GM12878 (cell line): ENCODE data around the gene TCP1. TPM values are rescaled to one million over a fixed set of nuclear protein-coding genes. Genes with fewer than 3 reads are reported as not detected.
A peak's percentile ranks its signal among the peaks of the same experiment; 100 is the strongest.

Source experiments
- ATF7 ChIP-seq: fragments of 450-650 bp; IDR thresholded peaks from 2 replicates; pipeline ENCODE4 v1.6.1; 2016; ENCODE audit warnings: low read depth, mild to moderate bottlenecking
- CBX5 ChIP-seq: sonication (generic); IDR thresholded peaks from 2 replicates; pipeline ENCODE4 v1.6.1; 2016; ENCODE audit warnings: low read depth, moderate library complexity, mild to moderate bottlenecking, inconsistent platforms
- CHD1 ChIP-seq: IDR thresholded peaks from 2 replicates; pipeline ENCODE4 v1.6.1; 2012; ENCODE audit warnings: low read depth, low read length, improper control_type of control experiment
- CHD4 ChIP-seq: fragments of 200-600 bp; sonication (generic); IDR thresholded peaks from 2 replicates; pipeline ENCODE4 v1.6.1; 2016; ENCODE audit warnings: mild to moderate bottlenecking
- CREM ChIP-seq: IDR thresholded peaks from 2 replicates; pipeline ENCODE4 v1.6.1; 2014; ENCODE audit warnings: antibody characterized with exemption, low read depth
- EP300 ChIP-seq, 2 experiments: fragments of 150-350 bp in 1 of 2; IDR thresholded peaks; 2 replicates each; pipeline ENCODE4 v1.6.1; 2011 to 2012; ENCODE audit warnings: low read depth in 2 of 2, low read length in 2 of 2, borderline replicate concordance in 1 of 2, improper control_type of control experiment in 1 of 2, inconsistent platforms in 1 of 2; ENCODE audit not compliant: control insufficient read depth in 1 of 2
- FOS ChIP-seq: IDR thresholded peaks from 3 replicates; pipeline ENCODE4 v1.6.1; 2011; ENCODE audit warnings: borderline replicate concordance; ENCODE audit not compliant: insufficient read length; ENCODE audit errors: extremely low read depth
- GATAD2B ChIP-seq: fragments of 450-650 bp; conservative IDR thresholded peaks from 2 replicates; pipeline ENCODE4 v1.6.1; 2017; ENCODE audit warnings: low read depth, mild to moderate bottlenecking, moderate library complexity
- IKZF1 ChIP-seq: fragments of 450-650 bp; conservative IDR thresholded peaks from 2 replicates; pipeline ENCODE4 v1.6.1; 2017; ENCODE audit warnings: antibody characterized with exemption, mild to moderate bottlenecking
- JUNB ChIP-seq: IDR thresholded peaks from 2 replicates; pipeline ENCODE4 v1.6.1; 2016; ENCODE audit warnings: antibody characterized with exemption, mild to moderate bottlenecking
- MTA3 ChIP-seq: IDR thresholded peaks from 2 replicates; pipeline ENCODE4 v1.6.1; 2012; ENCODE audit warnings: low read length, inconsistent platforms, borderline replicate concordance
- MYC ChIP-seq: IDR thresholded peaks from 2 replicates; pipeline ENCODE4 v1.6.1; 2011; ENCODE audit warnings: mild to moderate bottlenecking, low read length, moderate library complexity, inconsistent platforms; ENCODE audit not compliant: insufficient read depth, insufficient replicate concordance, insufficient read length, severe bottlenecking
- NBN ChIP-seq: fragments of 450-650 bp; IDR thresholded peaks from 2 replicates; pipeline ENCODE4 v1.6.1; 2016
- NRF1 ChIP-seq: conservative IDR thresholded peaks from 2 replicates; pipeline ENCODE4 v1.6.1; 2011; ENCODE audit warnings: mild to moderate bottlenecking, low read depth, low read length, improper control_type of control experiment
- PAX8 ChIP-seq: fragments of 450-650 bp; IDR thresholded peaks from 2 replicates; pipeline ENCODE4 v1.6.1; 2017; ENCODE audit warnings: mild to moderate bottlenecking, moderate library complexity
- PML ChIP-seq: IDR thresholded peaks from 2 replicates; pipeline ENCODE4 v1.6.1; 2012; ENCODE audit warnings: low read length, inconsistent platforms
- RELA ChIP-seq: fragments of 450-650 bp; IDR thresholded peaks from 2 replicates; pipeline ENCODE4 v1.8.0; 2014; ENCODE audit warnings: borderline replicate concordance; ENCODE audit not compliant: partially characterized antibody
- SMAD5 ChIP-seq: IDR thresholded peaks from 2 replicates; pipeline ENCODE4 v1.6.1; 2016; ENCODE audit warnings: antibody characterized with exemption, low read depth
- SMC3 ChIP-seq: IDR thresholded peaks from 2 replicates; pipeline ENCODE4 v1.6.1; 2011; ENCODE audit warnings: low read length, improper control_type of control experiment, borderline replicate concordance
- SREBF1 ChIP-seq: IDR thresholded peaks from 2 replicates; pipeline ENCODE4 v1.6.1; 2012; ENCODE audit warnings: mild to moderate bottlenecking, low read length
- SUPT20H ChIP-seq: IDR thresholded peaks from 2 replicates; pipeline ENCODE4 v1.6.1; 2011; ENCODE audit warnings: low read depth, mild to moderate bottlenecking, low read length, moderate library complexity, borderline replicate concordance; ENCODE audit not compliant: control insufficient read depth
- ZNF622 ChIP-seq: fragments of 450-650 bp; IDR thresholded peaks from 2 replicates; pipeline ENCODE4 v1.6.1; 2017; ENCODE audit warnings: mild to moderate bottlenecking, inconsistent platforms
- polyA plus RNA-seq, 11 experiments: library from polyadenylated mRNA; depleted of rRNA in 4 of 11; unstranded in 6 of 11; stranded (reverse) in 5 of 11; fragments of >200 nt; fragmentation: Nextera tagmentation in 4 of 11; fragmentation: Illumina TruSeq in 1 of 11; extraction: Ambion mirVana in 4 of 11; extraction: Trizol in 1 of 11; gene quantifications; 1 replicate in 1 of 11; 2 replicates in 10 of 11; pipeline versions ENCODE4 v1.2.1 to v1.2.3, GENCODE V29; 2011 to 2016; ENCODE audit warnings: inconsistent platforms in 2 of 11, missing spikeins in 2 of 11, low read depth in 1 of 11
- total RNA-seq, 4 experiments: library from RNA; depleted of rRNA in 3 of 4; stranded (reverse); fragments of >200 nt in 3 of 4; fragmentation: Illumina TruSeq in 1 of 4; extraction: Trizol in 1 of 4; gene quantifications; 2 replicates each; pipeline versions ENCODE4 v1.2.1 to v1.2.3, GENCODE V29; 2013 to 2021
- TF ChIP-seq, protein P1 (sequence below): fragments of 450-650 bp; IDR thresholded peaks from 2 replicates; pipeline ENCODE4 v1.6.1; 2018; ENCODE audit warnings: borderline replicate concordance, mild to moderate bottlenecking; ENCODE audit not compliant: partially characterized antibody
- TF ChIP-seq, protein P2 (sequence below): fragments of 450-650 bp; IDR thresholded peaks from 2 replicates; pipeline ENCODE4 v1.6.1; 2014; ENCODE audit warnings: mild to moderate bottlenecking
- TF ChIP-seq, protein P3 (sequence below): fragments of 450-650 bp; IDR thresholded peaks from 2 replicates; pipeline ENCODE4 v1.6.1; 2017; ENCODE audit warnings: low read depth, mild to moderate bottlenecking, moderate library complexity

The TCP1 gene
- total and polyA plus RNA-seq, 10 of the 15 experiments (the other 5 are each of a cell fraction or from before 2014, with no cell fraction given): 133 to 457 (median 306) TPM

DNA sequence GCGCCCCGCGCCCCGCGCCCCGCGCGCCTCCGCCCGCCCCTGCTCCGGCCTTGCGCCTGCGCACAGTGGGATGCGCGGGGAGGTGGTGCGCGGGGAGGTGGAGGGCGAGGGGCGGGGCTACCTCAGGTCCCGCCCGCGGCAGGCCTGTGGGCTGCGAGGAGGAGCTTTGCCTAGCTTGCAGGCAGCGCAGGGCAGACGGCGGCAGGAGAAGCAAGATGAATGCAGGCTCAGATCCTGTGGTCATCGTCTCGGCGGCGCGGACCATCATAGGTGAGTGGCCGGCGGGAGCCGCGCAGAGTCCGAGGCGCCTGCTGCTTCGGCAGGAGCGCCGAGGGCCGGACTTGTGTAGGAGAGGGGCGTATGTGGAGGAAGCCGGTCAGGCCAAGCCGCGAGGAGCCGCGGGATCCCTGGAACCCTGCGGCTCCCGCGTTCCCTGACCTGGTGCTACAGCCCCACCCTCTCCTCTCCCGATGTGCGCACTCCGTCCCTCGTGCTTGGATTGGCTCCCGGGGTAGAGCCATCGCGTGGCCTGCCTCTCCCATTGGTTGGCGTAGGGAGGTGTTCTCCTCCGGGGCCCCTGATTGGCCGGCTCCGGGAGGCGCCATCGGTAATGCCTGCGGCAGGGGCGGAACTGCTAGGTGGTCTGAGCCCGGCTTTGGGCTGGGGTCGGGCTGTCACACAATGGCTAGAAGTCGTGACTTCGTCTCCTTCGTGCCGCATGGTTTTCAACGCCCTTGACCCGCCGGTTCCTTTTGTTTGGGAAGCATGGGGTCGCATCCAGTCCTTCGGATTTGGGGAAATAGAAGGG is 27.3 kb downstream of the TCP1 start, which contains the start of gene ACAT2 (continued):
- TF ChIP-seq ATF7 (no peak; the same call in 1 of the 2 replicates), IKZF1 (peak; percentile 82), MYC (peak; percentile 57), PML (peak; percentile 65; the same call in 1 of the 2 replicates), CHD1 (peak; percentile 80; the same call in 1 of the 2 replicates), EP300 (IDR thresholded peaks at IDR 0.05; ENCODE audit: borderline replicate concordance in 1 of 2, control insufficient read depth in 1 of 2, low read depth in 2 of 2, low read length in 2 of 2) (no peak), NRF1 (peak; percentile 85), CHD4 (no peak), JUNB (no peak), FOS (peak; percentile 87), PAX8 (no peak), CBX5 (no peak), SREBF1 (no peak; the same call in 1 of the 2 replicates), GATAD2B (peak; percentile 74), SUPT20H (no peak), SMC3 (no peak), SMAD5 (no peak), MTA3 (no peak), ZNF622 (no peak), NBN (peak; percentile 64; the same call in 1 of the 2 replicates), RELA (peak; percentile 65), CREM (peak; percentile 85)
- TF ChIP-seq, protein P1, sequence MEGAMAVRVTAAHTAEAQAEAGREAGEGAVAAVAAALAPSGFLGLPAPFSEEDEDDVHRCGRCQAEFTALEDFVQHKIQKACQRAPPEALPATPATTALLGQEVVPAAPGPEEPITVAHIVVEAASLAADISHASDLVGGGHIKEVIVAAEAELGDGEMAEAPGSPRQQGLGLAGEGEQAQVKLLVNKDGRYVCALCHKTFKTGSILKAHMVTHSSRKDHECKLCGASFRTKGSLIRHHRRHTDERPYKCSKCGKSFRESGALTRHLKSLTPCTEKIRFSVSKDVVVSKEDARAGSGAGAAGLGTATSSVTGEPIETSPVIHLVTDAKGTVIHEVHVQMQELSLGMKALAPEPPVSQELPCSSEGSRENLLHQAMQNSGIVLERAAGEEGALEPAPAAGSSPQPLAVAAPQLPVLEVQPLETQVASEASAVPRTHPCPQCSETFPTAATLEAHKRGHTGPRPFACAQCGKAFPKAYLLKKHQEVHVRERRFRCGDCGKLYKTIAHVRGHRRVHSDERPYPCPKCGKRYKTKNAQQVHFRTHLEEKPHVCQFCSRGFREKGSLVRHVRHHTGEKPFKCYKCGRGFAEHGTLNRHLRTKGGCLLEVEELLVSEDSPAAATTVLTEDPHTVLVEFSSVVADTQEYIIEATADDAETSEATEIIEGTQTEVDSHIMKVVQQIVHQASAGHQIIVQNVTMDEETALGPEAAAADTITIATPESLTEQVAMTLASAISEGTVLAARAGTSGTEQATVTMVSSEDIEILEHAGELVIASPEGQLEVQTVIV: peak; percentile 83
- TF ChIP-seq, protein P2, sequence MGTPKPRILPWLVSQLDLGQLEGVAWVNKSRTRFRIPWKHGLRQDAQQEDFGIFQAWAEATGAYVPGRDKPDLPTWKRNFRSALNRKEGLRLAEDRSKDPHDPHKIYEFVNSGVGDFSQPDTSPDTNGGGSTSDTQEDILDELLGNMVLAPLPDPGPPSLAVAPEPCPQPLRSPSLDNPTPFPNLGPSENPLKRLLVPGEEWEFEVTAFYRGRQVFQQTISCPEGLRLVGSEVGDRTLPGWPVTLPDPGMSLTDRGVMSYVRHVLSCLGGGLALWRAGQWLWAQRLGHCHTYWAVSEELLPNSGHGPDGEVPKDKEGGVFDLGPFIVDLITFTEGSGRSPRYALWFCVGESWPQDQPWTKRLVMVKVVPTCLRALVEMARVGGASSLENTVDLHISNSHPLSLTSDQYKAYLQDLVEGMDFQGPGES: peak; percentile 87
- TF ChIP-seq, protein P3, sequence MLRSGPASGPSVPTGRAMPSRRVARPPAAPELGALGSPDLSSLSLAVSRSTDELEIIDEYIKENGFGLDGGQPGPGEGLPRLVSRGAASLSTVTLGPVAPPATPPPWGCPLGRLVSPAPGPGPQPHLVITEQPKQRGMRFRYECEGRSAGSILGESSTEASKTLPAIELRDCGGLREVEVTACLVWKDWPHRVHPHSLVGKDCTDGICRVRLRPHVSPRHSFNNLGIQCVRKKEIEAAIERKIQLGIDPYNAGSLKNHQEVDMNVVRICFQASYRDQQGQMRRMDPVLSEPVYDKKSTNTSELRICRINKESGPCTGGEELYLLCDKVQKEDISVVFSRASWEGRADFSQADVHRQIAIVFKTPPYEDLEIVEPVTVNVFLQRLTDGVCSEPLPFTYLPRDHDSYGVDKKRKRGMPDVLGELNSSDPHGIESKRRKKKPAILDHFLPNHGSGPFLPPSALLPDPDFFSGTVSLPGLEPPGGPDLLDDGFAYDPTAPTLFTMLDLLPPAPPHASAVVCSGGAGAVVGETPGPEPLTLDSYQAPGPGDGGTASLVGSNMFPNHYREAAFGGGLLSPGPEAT: peak; percentile 34; the same call in 1 of the 2 replicates
